Measurements from ENCODE around the gene SLC25A41.

SLC25A41 gene

GRCh38 chr19:6433663-6434062, at the start of gene SLC25A41:
Gene SLC25A41 (minus strand): TSS chr19:6433763. CDS start chr19:6433693, 70 bp downstream.
- H3K27me3 Mint-ChIP-seq = peaks cover 9% of the 10 kb centered on the region
- H3K36me3 Mint-ChIP-seq = no peaks in the 10 kb centered on the region
- ATAC-seq = no peak
- no peak within 1 kb of the TSS for H3K27ac Mint-ChIP-seq
- no peak within 1 kb of the TSS for H3K4me3 Mint-ChIP-seq
- no peaks in the 10 kb centered on the region for H3K9me3 Mint-ChIP-seq
- no peaks in the 10 kb centered on the region for H3K4me1 Mint-ChIP-seq

- Mint-ChIP-seq H3K27me3 (no peaks in the 10 kb centered on the region), H3K4me1 (peaks cover 42% of the 10 kb centered on the region), H3K36me3 (no peaks in the 10 kb centered on the region), H3K27ac (peak overlapping the region; percentile 97), H3K9me3 (no peaks in the 10 kb centered on the region), H3K4me3 (no peak overlapping the region)
- no peak for ATAC-seq
Observed at GRCh38 chr19:6483235-6483634, 49.7 kb upstream of the SLC25A41 start.

DNA sequence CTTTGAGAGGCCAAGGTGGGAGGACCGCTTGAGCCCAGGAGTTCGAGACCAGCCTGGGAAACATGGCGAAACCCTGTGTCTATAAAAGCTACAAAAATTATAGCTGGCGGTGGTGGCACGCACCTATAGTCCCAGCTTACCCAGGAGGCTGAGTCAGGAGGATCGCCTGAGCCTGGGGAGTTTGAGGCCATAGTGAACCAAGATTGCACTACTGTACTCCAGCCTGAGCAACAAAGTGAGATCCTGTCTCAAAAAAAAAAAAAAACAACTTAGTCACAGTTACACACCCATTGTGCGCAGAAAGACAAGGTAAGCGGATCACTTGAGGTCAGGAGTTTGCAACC, 48.8 kb upstream of the SLC25A41 start:
- Mint-ChIP-seq H3K27me3 (no peaks in the 10 kb centered on the region), H3K4me1 (peaks cover 42% of the 10 kb centered on the region), H3K9me3 (no peaks in the 10 kb centered on the region), H3K4me3 (peak overlapping the region; percentile 89), H3K27ac (peak overlapping the region; percentile 97), H3K36me3 (no peaks in the 10 kb centered on the region)
- ATAC-seq = no peak

DNA sequence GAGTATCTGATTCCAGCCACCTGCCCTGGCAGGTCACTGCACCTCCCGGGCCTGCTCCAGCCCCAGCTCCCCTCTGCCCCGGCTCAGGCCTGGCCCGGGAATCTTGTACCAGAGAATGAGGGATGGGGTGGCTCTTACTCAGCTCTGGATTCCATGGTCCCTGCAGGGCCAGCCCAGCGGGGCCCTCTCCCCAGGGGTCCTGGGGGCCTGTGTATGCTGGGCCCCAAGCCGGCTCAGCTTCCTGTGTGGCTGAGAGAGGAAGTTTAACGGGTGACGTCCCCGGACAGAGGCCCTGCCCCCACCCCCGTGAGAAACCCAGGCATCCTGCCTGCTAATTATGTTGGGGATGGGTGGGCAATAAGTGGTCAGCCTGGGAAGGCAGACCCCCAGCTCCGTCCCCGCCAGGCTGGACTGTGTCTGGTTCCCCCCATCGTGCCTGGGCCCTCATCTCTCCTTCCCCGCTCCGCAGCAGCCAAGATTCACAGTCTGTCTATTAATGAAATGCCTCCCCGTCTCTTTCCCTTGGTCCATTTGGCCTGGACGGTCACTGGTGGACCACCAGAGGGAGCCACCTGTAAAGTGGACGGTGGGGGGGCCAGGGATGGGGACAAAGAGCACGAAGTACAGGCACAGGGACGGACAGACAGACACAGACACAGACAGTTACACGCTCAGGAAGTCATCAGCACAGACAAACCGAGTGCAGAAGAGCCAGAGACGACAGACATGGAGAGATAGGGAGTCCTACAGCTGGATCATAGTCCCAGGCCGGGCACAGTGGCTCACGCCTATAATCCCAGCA, 48.2 kb upstream of the SLC25A41 start, which contains the start of gene DENND1C:
Gene DENND1C, minus strand, starts transcription at position 247 of the 802 bp plus-strand sequence. Its CDS starts 92 bp downstream, at position 155.
- Mint-ChIP-seq H3K27ac (peak within 1 kb of the TSS; percentile 97), H3K36me3 (no peaks in the 10 kb centered on the region), H3K4me1 (peaks cover 42% of the 10 kb centered on the region), H3K4me3 (peak within 1 kb of the TSS; percentile 89), H3K9me3 (no peaks in the 10 kb centered on the region), H3K27me3 (no peaks in the 10 kb centered on the region)
- peak; percentile 96 for ATAC-seq

DNA sequence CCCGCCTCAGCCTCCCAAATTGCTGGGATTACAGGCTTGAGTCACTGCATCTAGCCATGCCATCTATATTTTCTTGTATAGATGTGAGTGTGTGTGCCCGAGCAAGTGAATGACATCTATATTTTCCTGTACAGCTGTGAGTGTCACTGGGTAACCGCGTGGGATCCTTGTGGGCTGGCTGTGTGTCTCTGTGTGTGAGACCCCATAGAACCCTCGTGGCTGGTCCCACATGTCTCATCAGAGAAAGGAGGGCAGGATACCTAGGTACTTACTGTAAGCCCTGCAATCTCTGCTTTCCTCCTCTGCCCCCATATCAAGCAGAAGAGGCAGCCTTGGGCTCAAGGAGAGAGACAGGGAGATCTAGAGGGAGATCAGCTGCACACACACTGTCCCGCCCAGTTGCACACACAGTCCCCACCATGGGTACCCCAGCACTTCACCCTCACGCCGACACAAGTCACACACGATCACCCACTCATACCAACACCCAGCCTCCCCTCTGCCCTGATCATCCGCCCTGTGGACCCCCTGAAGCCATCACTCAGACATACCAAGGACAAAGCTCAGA, 47.4 kb upstream of the SLC25A41 start:
- peak overlapping the region; percentile 97 for H3K27ac Mint-ChIP-seq
- H3K27me3 Mint-ChIP-seq = no peaks in the 10 kb centered on the region
- ATAC-seq = peak; percentile 2
- peaks cover 42% of the 10 kb centered on the region for H3K4me1 Mint-ChIP-seq
- peak overlapping the region; percentile 89 for H3K4me3 Mint-ChIP-seq
- H3K9me3 Mint-ChIP-seq = no peaks in the 10 kb centered on the region
- peaks cover 7% of the 10 kb centered on the region for H3K36me3 Mint-ChIP-seq

- ATAC-seq = no peak
- no peaks in the 10 kb centered on the region for H3K9me3 Mint-ChIP-seq
- peaks cover 8% of the 10 kb centered on the region for H3K36me3 Mint-ChIP-seq
- H3K27ac Mint-ChIP-seq = peak overlapping the region; percentile 97
- peaks cover 42% of the 10 kb centered on the region for H3K4me1 Mint-ChIP-seq
- peak overlapping the region; percentile 31 for H3K4me3 Mint-ChIP-seq
- no peaks in the 10 kb centered on the region for H3K27me3 Mint-ChIP-seq
Observed at GRCh38 chr19:6479836-6480398, 46.4 kb upstream of the SLC25A41 start.

DNA sequence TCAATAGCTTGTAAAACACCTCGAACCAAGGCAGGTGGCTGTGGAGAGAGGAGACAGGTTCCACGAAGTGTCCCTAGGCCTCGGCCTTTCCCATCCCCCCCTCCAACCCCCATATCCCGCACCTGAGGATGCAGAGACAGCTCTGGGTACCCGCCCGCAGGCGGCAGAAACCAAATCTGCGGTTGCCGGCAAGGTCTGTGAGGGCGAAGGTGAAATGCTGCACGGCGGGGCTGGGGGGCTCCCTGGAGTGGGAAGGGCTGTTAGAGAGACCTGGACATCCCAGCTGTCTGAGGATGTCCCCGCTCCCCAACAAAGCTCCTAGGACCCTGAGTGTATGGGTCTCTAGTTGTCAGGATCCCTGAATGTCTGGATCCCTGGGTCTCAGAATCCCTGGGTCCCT, 45.3 kb upstream of the SLC25A41 start:
- H3K36me3 Mint-ChIP-seq = peaks cover 14% of the 10 kb centered on the region
- no peak overlapping the region for H3K4me3 Mint-ChIP-seq
- peaks cover 40% of the 10 kb centered on the region for H3K4me1 Mint-ChIP-seq
- H3K27me3 Mint-ChIP-seq = no peaks in the 10 kb centered on the region
- H3K27ac Mint-ChIP-seq = no peak overlapping the region
- no peaks in the 10 kb centered on the region for H3K9me3 Mint-ChIP-seq
- no peak for ATAC-seq

DNA sequence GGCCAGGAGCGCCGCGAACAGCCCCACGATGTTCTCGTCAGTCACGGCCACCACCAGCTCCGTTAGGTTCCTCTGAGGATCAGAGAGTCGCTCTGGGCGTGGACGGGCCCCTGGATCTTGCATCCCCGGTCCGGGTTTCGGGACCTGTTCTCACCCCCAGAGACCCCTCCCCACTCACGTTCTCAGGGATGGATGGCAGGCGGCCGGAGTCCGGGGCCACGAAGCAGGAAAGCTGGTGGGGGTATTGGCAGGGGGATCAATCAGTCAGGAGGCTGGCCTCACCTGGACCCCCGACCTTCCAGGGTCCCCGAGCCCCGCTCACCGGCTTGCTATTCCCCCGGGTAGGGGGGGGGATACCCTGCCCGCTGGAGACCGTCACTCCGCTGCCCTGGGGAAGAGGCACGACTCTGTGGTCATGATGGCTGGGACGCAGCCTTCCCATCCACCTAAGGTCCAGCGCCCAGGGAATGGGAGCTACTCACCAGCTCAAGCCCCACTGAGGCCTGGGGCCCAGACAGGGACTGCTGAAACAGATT, 43.4 kb upstream of the SLC25A41 start:
- no peak for ATAC-seq
- Mint-ChIP-seq H3K4me1 (peaks cover 23% of the 10 kb centered on the region), H3K36me3 (peaks cover 18% of the 10 kb centered on the region), H3K27ac (no peak overlapping the region), H3K9me3 (no peaks in the 10 kb centered on the region), H3K27me3 (no peaks in the 10 kb centered on the region), H3K4me3 (no peak overlapping the region)

DNA sequence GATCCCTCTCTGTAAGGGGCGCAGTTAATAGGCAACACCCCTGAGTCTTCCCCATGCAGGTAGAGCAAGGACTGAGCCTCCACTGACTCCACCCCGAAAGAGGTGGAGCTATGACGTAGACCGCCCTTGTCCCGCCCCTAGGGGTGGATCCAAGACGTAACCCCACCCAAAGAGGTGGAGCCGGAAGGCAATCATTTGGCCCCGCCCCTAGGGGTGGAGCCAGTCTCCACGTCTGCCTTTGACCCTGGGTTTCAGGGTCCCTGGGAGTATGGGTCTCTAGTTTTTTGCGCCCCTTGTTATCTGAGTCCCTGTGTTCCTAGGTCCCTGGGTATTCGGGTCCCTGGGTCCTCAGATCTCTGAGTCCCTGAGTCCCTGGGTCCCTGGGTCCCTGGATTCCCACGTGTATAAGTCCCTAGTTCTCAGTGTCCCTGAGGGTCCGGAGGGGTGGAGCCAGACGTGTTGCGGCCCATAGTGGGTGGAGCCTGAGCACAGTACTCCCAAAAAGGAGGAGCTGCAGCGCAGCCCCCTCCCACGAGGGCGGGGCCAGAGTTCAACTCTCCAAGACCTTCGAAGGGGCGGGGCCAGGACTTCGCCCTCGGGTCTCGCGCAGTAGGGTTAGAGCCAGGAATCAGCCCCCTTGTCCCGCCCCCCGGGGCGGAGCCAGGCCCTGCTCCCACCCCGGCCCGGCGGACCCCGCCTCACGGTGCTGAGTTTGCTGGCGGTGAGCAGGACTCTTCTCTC, 42.8 kb upstream of the SLC25A41 start:
- H3K36me3 Mint-ChIP-seq = peaks cover 18% of the 10 kb centered on the region
- no peak overlapping the region for H3K4me3 Mint-ChIP-seq
- peaks cover 16% of the 10 kb centered on the region for H3K4me1 Mint-ChIP-seq
- no peaks in the 10 kb centered on the region for H3K9me3 Mint-ChIP-seq
- H3K27me3 Mint-ChIP-seq = no peaks in the 10 kb centered on the region
- ATAC-seq = peak; percentile 78
- no peak overlapping the region for H3K27ac Mint-ChIP-seq

DNA sequence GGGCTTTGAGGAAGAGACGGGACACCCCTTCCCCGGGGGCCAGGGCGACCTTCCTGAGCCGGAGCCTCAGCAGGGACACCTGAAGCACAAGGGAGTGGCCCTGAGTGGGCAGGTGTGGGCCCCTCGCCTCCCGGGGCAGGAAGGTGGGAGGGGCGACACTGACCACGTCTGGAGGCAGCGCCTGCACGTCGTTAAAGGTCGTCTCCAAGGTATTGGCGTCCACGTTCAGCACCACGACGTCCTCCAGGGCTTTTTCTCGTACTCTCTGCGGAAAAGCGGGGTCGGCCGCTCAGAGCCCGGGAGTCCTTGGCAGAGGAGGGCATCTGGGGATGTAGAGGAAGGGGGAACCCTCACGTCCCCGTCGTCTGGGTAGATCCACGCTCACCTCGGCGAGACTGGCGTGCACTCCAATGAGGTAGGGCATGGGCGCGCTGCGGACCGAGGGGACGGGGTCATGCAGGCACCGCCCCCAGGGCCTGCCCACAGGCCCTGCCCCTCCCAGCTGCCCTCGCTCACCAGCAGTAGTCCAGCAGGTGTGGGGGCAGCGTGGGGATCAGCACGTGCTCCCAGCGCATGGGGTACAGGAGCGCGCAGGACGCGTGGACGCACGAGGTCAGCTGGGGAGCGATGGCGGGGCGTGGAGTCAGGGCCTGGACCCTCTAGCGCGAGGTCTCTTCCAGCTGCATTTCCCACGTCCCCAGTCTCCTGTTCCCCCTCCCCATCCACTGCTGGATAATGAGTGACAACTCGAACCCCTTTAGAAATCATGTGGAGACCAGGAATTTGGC, 42.0 kb upstream of the SLC25A41 start:
- ATAC-seq = no peak
- Mint-ChIP-seq H3K36me3 (peaks cover 18% of the 10 kb centered on the region), H3K9me3 (no peaks in the 10 kb centered on the region), H3K4me3 (no peak overlapping the region), H3K27ac (no peak overlapping the region), H3K4me1 (peaks cover 9% of the 10 kb centered on the region), H3K27me3 (no peaks in the 10 kb centered on the region)

- Mint-ChIP-seq H3K4me3 (no peak overlapping the region), H3K4me1 (no peaks in the 10 kb centered on the region), H3K27ac (no peak overlapping the region), H3K36me3 (peaks cover 35% of the 10 kb centered on the region), H3K9me3 (no peaks in the 10 kb centered on the region), H3K27me3 (no peaks in the 10 kb centered on the region)
- ATAC-seq = no peak
Observed at GRCh38 chr19:6473647-6474046, 40.1 kb upstream of the SLC25A41 start.

DNA sequence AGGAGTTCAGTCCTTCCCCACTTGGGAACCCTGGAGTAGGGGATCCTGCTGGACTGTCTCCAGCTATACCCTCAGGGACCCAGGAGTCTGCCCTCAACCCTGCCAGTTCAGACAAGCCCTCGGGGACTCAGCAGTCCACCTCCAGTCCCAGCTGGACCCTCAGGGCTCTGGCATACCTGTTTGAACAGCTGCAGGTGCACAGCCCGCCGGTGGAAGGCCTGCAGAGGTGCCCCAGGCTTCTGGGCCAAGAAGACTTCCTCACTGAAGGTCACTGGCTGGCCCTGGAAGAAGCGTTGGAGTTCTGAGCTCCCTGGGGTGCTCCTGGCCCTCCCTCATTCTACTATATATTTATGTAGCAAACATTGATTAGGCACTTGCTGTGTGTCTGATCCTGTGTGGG, 39.1 kb upstream of the SLC25A41 start:
- no peaks in the 10 kb centered on the region for H3K27me3 Mint-ChIP-seq
- H3K4me1 Mint-ChIP-seq = peaks cover under 1% of the 10 kb centered on the region
- no peak overlapping the region for H3K27ac Mint-ChIP-seq
- no peaks in the 10 kb centered on the region for H3K9me3 Mint-ChIP-seq
- H3K4me3 Mint-ChIP-seq = no peak overlapping the region
- no peak for ATAC-seq
- H3K36me3 Mint-ChIP-seq = peaks cover 45% of the 10 kb centered on the region

GRCh38 chr19:6471076-6471475, 37.5 kb upstream of the SLC25A41 start:
- Mint-ChIP-seq H3K9me3 (no peaks in the 10 kb centered on the region), H3K4me1 (peaks cover 11% of the 10 kb centered on the region), H3K4me3 (no peak overlapping the region), H3K36me3 (peaks cover 49% of the 10 kb centered on the region), H3K27ac (no peak overlapping the region), H3K27me3 (no peaks in the 10 kb centered on the region)
- ATAC-seq = no peak

DNA sequence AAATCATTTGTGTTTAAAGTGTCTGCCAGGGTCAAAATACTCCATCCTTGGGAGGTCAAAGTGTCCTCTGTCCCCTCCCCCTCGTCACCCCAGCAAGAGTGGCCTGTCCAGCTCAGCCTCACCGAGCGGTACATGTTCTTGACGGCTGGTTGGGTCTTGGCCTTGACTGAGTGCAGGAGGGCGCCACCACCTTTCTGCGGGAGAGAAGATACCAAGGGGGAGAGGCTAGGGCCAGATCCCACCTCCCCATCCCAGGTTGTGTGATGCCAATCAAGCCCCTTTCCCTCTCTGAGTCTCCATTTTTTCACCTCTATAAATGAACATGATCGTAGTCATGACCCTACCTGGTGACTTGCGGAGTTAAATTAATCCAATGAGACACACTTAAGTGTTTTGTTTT, 36.6 kb upstream of the SLC25A41 start:
- Mint-ChIP-seq H3K27ac (no peak overlapping the region), H3K9me3 (no peaks in the 10 kb centered on the region), H3K36me3 (peaks cover 46% of the 10 kb centered on the region), H3K4me1 (peaks cover 18% of the 10 kb centered on the region), H3K4me3 (no peak overlapping the region), H3K27me3 (no peaks in the 10 kb centered on the region)
- no peak for ATAC-seq

Measured in stimulated activated memory B cell treated with anti-CD40 and anti-IgM and Interleukin-4, amounts not matched to agents 10 μg/mL and 1 μg/mL and 100 μg/mL, for 72 hours (primary cell).